Mesenchymal stem cell (in vitro differentiated cells and primary cell): ENCODE results near the gene PRR20G.

Experiments used
- DNase-seq: peaks from one replicate; pipeline ENCODE4 v3.0.0-alpha.2; 2013
- H2AFZ ChIP-seq: one replicate; pipeline ENCODE4 v1.6.1; 2013; ENCODE audit warnings: low read depth, mild to moderate bottlenecking, control low read depth, inconsistent platforms, low read length, moderate library complexity
- H2AK5ac ChIP-seq: 2 replicates; pipeline ENCODE4 v1.6.1; 2013; ENCODE audit warnings: low read length, moderate library complexity, mild to moderate bottlenecking, inconsistent platforms; ENCODE audit not compliant: severe bottlenecking
- H2BK120ac ChIP-seq: one replicate; pipeline ENCODE4 v1.6.1; 2013; ENCODE audit warnings: low read depth, mild to moderate bottlenecking, inconsistent platforms, low read length, moderate library complexity
- H2BK12ac ChIP-seq, 2 experiments: one replicate each; pipeline ENCODE4 v1.6.1; 2013; ENCODE audit warnings: inconsistent platforms in 2 of 2, low read length in 2 of 2, mild to moderate bottlenecking in 2 of 2, moderate library complexity in 2 of 2, control low read depth in 1 of 2
- H2BK15ac ChIP-seq: one replicate; pipeline ENCODE4 v1.6.1; 2013; ENCODE audit warnings: mild to moderate bottlenecking, low read depth, inconsistent platforms; ENCODE audit not compliant: poor library complexity, severe bottlenecking
- H2BK5ac ChIP-seq: 2 replicates; pipeline ENCODE4 v1.6.1; 2013; ENCODE audit warnings: low read depth, mild to moderate bottlenecking, low read length, control low read depth, inconsistent platforms; ENCODE audit not compliant: poor library complexity, severe bottlenecking
- H3K14ac ChIP-seq, 2 experiments: one replicate each; pipeline ENCODE4 v1.6.1; 2013; ENCODE audit warnings: inconsistent platforms in 2 of 2, low read length in 2 of 2, control low read depth in 1 of 2, mild to moderate bottlenecking in 1 of 2, moderate library complexity in 1 of 2
- H3K18ac ChIP-seq, 2 experiments: one replicate each; pipeline ENCODE4 v1.6.1; 2013; ENCODE audit warnings: inconsistent platforms in 2 of 2, low read length in 2 of 2, control low read depth in 1 of 2, low read depth in 1 of 2, mild to moderate bottlenecking in 1 of 2
- H3K23ac ChIP-seq, 2 experiments: one replicate each; pipeline ENCODE4 v1.6.1; 2013; ENCODE audit warnings: inconsistent platforms in 2 of 2, low read length in 2 of 2, mild to moderate bottlenecking in 2 of 2, moderate library complexity in 2 of 2, control low read depth in 1 of 2
- H3K27ac ChIP-seq: 2 replicates; pipeline ENCODE4 v1.5.1; 2013; ENCODE audit warnings: mild to moderate bottlenecking, moderate library complexity, low read length, control low read depth, inconsistent platforms; ENCODE audit not compliant: poor library complexity, severe bottlenecking
- H3K27me3 ChIP-seq, 2 experiments: 2 replicates each; pipeline versions ENCODE4 v1.6.1 to v1.7.0; 2013; ENCODE audit warnings: low read length in 2 of 2, mild to moderate bottlenecking in 2 of 2, moderate library complexity in 2 of 2, control low read depth in 1 of 2, inconsistent platforms in 1 of 2; ENCODE audit not compliant: control insufficient read depth in 1 of 2, insufficient read depth in 1 of 2
- H3K36me3 ChIP-seq, 2 experiments: 2 replicates each; pipeline versions ENCODE4 v1.6.1 to v1.7.0; 2013; ENCODE audit warnings: low read length in 2 of 2, control low read depth in 1 of 2, inconsistent platforms in 1 of 2, low read depth in 1 of 2, mild to moderate bottlenecking in 1 of 2; ENCODE audit not compliant: insufficient read depth in 2 of 2, control insufficient read depth in 1 of 2
- H3K4ac ChIP-seq, 2 experiments: one replicate each; pipeline ENCODE4 v1.6.1; 2013; ENCODE audit warnings: inconsistent platforms in 2 of 2, low read length in 2 of 2, mild to moderate bottlenecking in 2 of 2, moderate library complexity in 2 of 2, control low read depth in 1 of 2, low read depth in 1 of 2
- H3K4me1 ChIP-seq: 2 replicates; pipeline ENCODE4 v1.6.1; 2013; ENCODE audit warnings: low read depth, low read length, control low read depth; ENCODE audit not compliant: control insufficient read depth, insufficient read depth
- H3K4me2 ChIP-seq: 2 replicates; pipeline ENCODE4 v1.6.1; 2013; ENCODE audit warnings: low read length, mild to moderate bottlenecking, inconsistent platforms; ENCODE audit not compliant: poor library complexity, severe bottlenecking
- H3K4me3 ChIP-seq, 2 experiments: 2 replicates each; pipeline versions ENCODE4 v1.5.1 to v1.7.0; 2013; ENCODE audit warnings: low read length in 2 of 2, mild to moderate bottlenecking in 2 of 2, control low read depth in 1 of 2, low read depth in 1 of 2; ENCODE audit not compliant: insufficient read depth in 1 of 2
- H3K79me1 ChIP-seq: replicated peaks from 2 replicates; pipeline ENCODE4 v1.6.1; 2013; ENCODE audit warnings: mild to moderate bottlenecking, control low read depth, low read length, inconsistent platforms; ENCODE audit not compliant: poor library complexity, severe bottlenecking
- H3K9ac ChIP-seq: 2 replicates; pipeline ENCODE4 v1.7.0; 2013; ENCODE audit warnings: mild to moderate bottlenecking, low read length, moderate library complexity
- H3K9me3 ChIP-seq: 2 replicates; pipeline ENCODE4 v1.7.0; 2013; ENCODE audit warnings: mild to moderate bottlenecking, low read length; ENCODE audit not compliant: control insufficient read depth
- H4K8ac ChIP-seq: one replicate; pipeline ENCODE4 v1.6.1; 2013; ENCODE audit warnings: inconsistent platforms, mild to moderate bottlenecking, low read length, moderate library complexity
- H4K91ac ChIP-seq: one replicate; pipeline ENCODE4 v1.6.1; 2013; ENCODE audit warnings: mild to moderate bottlenecking, low read length, inconsistent platforms
- WGBS: methylation state at CpG from one replicate; pipeline ENCODE4 v1.1.7; 2013; ENCODE audit warnings: mixed read lengths; 5-methylcytosine and 5-hydroxymethylcytosine counted together

The PRR20G gene

GRCh38 chr3:127262533-127262932, 25.3 kb downstream of the PRR20G start:
- no peak overlapping the region for H3K14ac ChIP-seq
- no peak overlapping the region for H3K27ac ChIP-seq
- no peak overlapping the region for H2AK5ac ChIP-seq
- H4K91ac ChIP-seq: no peak overlapping the region
- 89% methylated on average over 3 of the region's 3 CpGs for WGBS
- no peak overlapping the region for H3K9ac ChIP-seq
- no peak overlapping the region for H3K4me2 ChIP-seq
- H2BK5ac ChIP-seq: no peak overlapping the region
- H3K4me3 ChIP-seq: no peak overlapping the region
- peaks cover 0 to 54% of the 10 kb centered on the region in 2 experiments for H3K27me3 ChIP-seq
- H4K8ac ChIP-seq: no peak overlapping the region
- no peak overlapping the region for H2BK15ac ChIP-seq
- H2AFZ ChIP-seq: no peak overlapping the region
- no peaks in the 10 kb centered on the region for H3K79me1 ChIP-seq
- DNase-seq: no peak
- no peak overlapping the region for H3K4ac ChIP-seq
- no peaks in the 10 kb centered on the region for H3K4me1 ChIP-seq
- H3K36me3 ChIP-seq: no peaks in the 10 kb centered on the region
- H3K18ac ChIP-seq: no peak overlapping the region
- no peak overlapping the region for H2BK120ac ChIP-seq
- no peaks in the 10 kb centered on the region for H3K9me3 ChIP-seq
- no peak overlapping the region for H3K23ac ChIP-seq
- H2BK12ac ChIP-seq: no peak overlapping the region

- no peak overlapping the region for H3K4me2 ChIP-seq
- no peak overlapping the region for H4K91ac ChIP-seq
- no peak overlapping the region for H4K8ac ChIP-seq
- no peaks in the 10 kb centered on the region for H3K36me3 ChIP-seq
- H3K79me1 ChIP-seq: no peaks in the 10 kb centered on the region
- peaks cover 0 to 59% of the 10 kb centered on the region in 2 experiments for H3K27me3 ChIP-seq
- H2BK120ac ChIP-seq: no peak overlapping the region
- H2BK12ac ChIP-seq: no peak overlapping the region
- H3K4ac ChIP-seq: no peak overlapping the region
- 78% methylated on average over 7 of the region's 7 CpGs for WGBS
- no peak overlapping the region for H3K14ac ChIP-seq
- no peak overlapping the region for H3K27ac ChIP-seq
- H2AK5ac ChIP-seq: no peak overlapping the region
- no peak overlapping the region for H3K18ac ChIP-seq
- no peaks in the 10 kb centered on the region for H3K9me3 ChIP-seq
- H2AFZ ChIP-seq: no peak overlapping the region
- H3K4me1 ChIP-seq: no peaks in the 10 kb centered on the region
- H2BK15ac ChIP-seq: no peak overlapping the region
- H2BK5ac ChIP-seq: no peak overlapping the region
- H3K23ac ChIP-seq: no peak overlapping the region
- no peak overlapping the region for H3K9ac ChIP-seq
- no peak for DNase-seq
- no peak overlapping the region for H3K4me3 ChIP-seq
Observed at GRCh38 chr3:127261925-127262324, 25.9 kb downstream of the PRR20G start.

GRCh38 chr3:127260826-127261555, 26.9 kb downstream of the PRR20G start:
- Histone ChIP-seq H2BK15ac (no peak overlapping the region), H3K18ac (no peak overlapping the region), H3K36me3 (no peaks in the 10 kb centered on the region), H3K23ac (no peak overlapping the region), H3K4me2 (no peak overlapping the region), H2BK12ac (no peak overlapping the region), H3K14ac (no peak overlapping the region), H4K8ac (no peak overlapping the region), H3K4ac (no peak overlapping the region), H3K9me3 (no peaks in the 10 kb centered on the region), H2AK5ac (no peak overlapping the region), H2AFZ (no peak overlapping the region), H3K4me1 (no peaks in the 10 kb centered on the region), H3K79me1 (no peaks in the 10 kb centered on the region), H3K9ac (no peak overlapping the region), H2BK120ac (no peak overlapping the region), H4K91ac (no peak overlapping the region), H3K27me3 (peaks cover 0 to 55% of the 10 kb centered on the region in 2 experiments), H3K27ac (no peak overlapping the region), H3K4me3 (no peak overlapping the region), H2BK5ac (no peak overlapping the region)
- 70% methylated on average over 6 of the region's 6 CpGs for WGBS
- DNase-seq: no peak

GRCh38 chr3:127260416-127260815, 27.4 kb downstream of the PRR20G start:
- no peak for DNase-seq
- Histone ChIP-seq H2BK5ac (no peak overlapping the region), H4K8ac (no peak overlapping the region), H2AK5ac (no peak overlapping the region), H3K27ac (no peak overlapping the region), H3K18ac (no peak overlapping the region), H2BK15ac (no peak overlapping the region), H3K23ac (no peak overlapping the region), H3K27me3 (peaks cover 0 to 50% of the 10 kb centered on the region in 2 experiments), H3K4me3 (no peak overlapping the region), H2BK120ac (no peak overlapping the region), H3K4me1 (no peaks in the 10 kb centered on the region), H3K9me3 (no peaks in the 10 kb centered on the region), H3K79me1 (no peaks in the 10 kb centered on the region), H3K14ac (no peak overlapping the region), H3K4me2 (no peak overlapping the region), H3K9ac (no peak overlapping the region), H2BK12ac (no peak overlapping the region), H2AFZ (no peak overlapping the region), H3K36me3 (no peaks in the 10 kb centered on the region), H3K4ac (no peak overlapping the region), H4K91ac (no peak overlapping the region)
- WGBS: 92% methylated on average over 6 of the region's 7 CpGs
